CD4-positive, alpha-beta memory T cell (primary cell): ENCODE data around the gene KSR1. TPM values are rescaled to one million over a fixed set of nuclear protein-coding genes. Genes with fewer than 3 reads are reported as not detected.
A peak's percentile ranks its signal among the peaks of the same experiment; 100 is the strongest.

ENCODE experiments used
- CTCF ChIA-PET: fragments of 350-600 bp; sonication (Branson Sonifier 250); formaldehyde crosslinking; loops from one replicate; lab custom pipeline; 2021; ENCODE audit warnings: inconsistent platforms; ENCODE audit not compliant: partially characterized antibody; lab: Charles Lee
- POLR2A ChIA-PET: fragments of 350-600 bp; sonication (Branson Sonifier 250); formaldehyde crosslinking; loops from one replicate; lab custom pipeline; 2021; ENCODE audit not compliant: partially characterized antibody; lab: Charles Lee
- DNase-seq, 5 donors: peaks; one replicate each; pipeline versions ENCODE4 v3.0.0 to v3.0.0-alpha.2; 2020 to 2022; ENCODE audit warnings: mixed read lengths in 1 of 5
- H3K27ac ChIP-seq: one replicate; pipeline ENCODE4 v1.7.0; 2013; ENCODE audit warnings: low read depth, low read length
- H3K27me3 ChIP-seq: 2 replicates; pipeline ENCODE4 v1.7.0; 2013; ENCODE audit warnings: mild to moderate bottlenecking, low read length, moderate library complexity; ENCODE audit not compliant: insufficient read depth
- H3K36me3 ChIP-seq: 2 replicates; pipeline ENCODE4 v1.7.0; 2013; ENCODE audit warnings: mild to moderate bottlenecking, low read length, moderate library complexity; ENCODE audit not compliant: insufficient read depth
- H3K4me1 ChIP-seq: 2 replicates; pipeline ENCODE4 v1.7.0; 2013; ENCODE audit warnings: mild to moderate bottlenecking, low read length, moderate library complexity; ENCODE audit not compliant: insufficient read depth
- H3K4me3 ChIP-seq, 2 donors: one replicate each; pipeline ENCODE4 v1.7.0; 2013; ENCODE audit warnings: low read length in 2 of 2, mild to moderate bottlenecking in 1 of 2
- H3K9me3 ChIP-seq, 2 donors: one replicate each; pipeline ENCODE4 v1.7.0; 2013; ENCODE audit warnings: low read length in 2 of 2, control low read depth in 1 of 2; ENCODE audit not compliant: control insufficient read depth in 1 of 2
- H3K27ac Mint-ChIP-seq, 7 donors: one replicate each; pipeline ENCODE4 v1.8.0; 2020 to 2021; ENCODE audit warnings: mixed read lengths in 7 of 7, mild to moderate bottlenecking in 6 of 7, inconsistent platforms in 3 of 7, moderate library complexity in 3 of 7
- H3K27me3 Mint-ChIP-seq, 2 donors: one replicate each; pipeline ENCODE4 v1.8.0; 2020 to 2021; ENCODE audit warnings: mixed read lengths in 2 of 2
- H3K36me3 Mint-ChIP-seq, 2 donors: one replicate each; pipeline ENCODE4 v1.8.0; 2020 to 2021; ENCODE audit warnings: mixed read lengths in 2 of 2, inconsistent platforms in 1 of 2, mild to moderate bottlenecking in 1 of 2
- H3K4me1 Mint-ChIP-seq, 4 donors: one replicate each; pipeline ENCODE4 v1.8.0; 2020 to 2021; ENCODE audit warnings: mixed read lengths in 4 of 4, mild to moderate bottlenecking in 1 of 4
- H3K4me3 Mint-ChIP-seq, 8 donors: one replicate each; pipeline ENCODE4 v1.8.0; 2020 to 2021; ENCODE audit warnings: mixed read lengths in 8 of 8, mild to moderate bottlenecking in 7 of 8, moderate library complexity in 6 of 8, inconsistent platforms in 3 of 8
- H3K9me3 Mint-ChIP-seq, 8 donors: one replicate each; pipeline ENCODE4 v1.8.0; 2020 to 2021; ENCODE audit warnings: mixed read lengths in 8 of 8, mild to moderate bottlenecking in 5 of 8, inconsistent platforms in 3 of 8, moderate library complexity in 1 of 8
- intact Hi-C: fragments of 100-400 bp; cut with micrococcal nuclease; formaldehyde crosslinking; loops from one replicate; pipeline ENCODE4 v1.15.1; 2023
- polyA plus RNA-seq, 2 donors: library from polyadenylated mRNA; unstranded; fragments of 300-500 nt; fragmentation: Illumina TruSeq; gene quantifications; one replicate each; pipeline ENCODE4 v1.2.3, GENCODE V29; 2021
- total RNA-seq, 2 experiments: library from RNA; stranded (reverse); gene quantifications; one replicate each; pipeline ENCODE4 v1.2.3, GENCODE V29; 2021

The KSR1 gene
- total and polyA plus RNA-seq, 4 experiments from 2014 or later, result 0.77 to 40.0 (median 18.7) TPM

GRCh38 chr17:27506348-27507218, 50.3 kb downstream of the KSR1 start:
- no peak for DNase-seq
- Mint-ChIP-seq H3K9me3 (no peaks in the 10 kb centered on the region), H3K4me3 (no peak overlapping the region), H3K27me3 (no peaks in the 10 kb centered on the region), H3K36me3 (peaks cover 3 to 13% of the 10 kb centered on the region in 2 donors), H3K27ac (no peak overlapping the region), H3K4me1 (peaks cover 8 to 35% (median 14%) of the 10 kb centered on the region in 4 donors)
- intact Hi-C loops, result no loop called here
- Histone ChIP-seq H3K27ac (no peak overlapping the region), H3K9me3 (no peaks in the 10 kb centered on the region), H3K27me3 (no peaks in the 10 kb centered on the region), H3K4me1 (no peaks in the 10 kb centered on the region), H3K36me3 (no peaks in the 10 kb centered on the region), H3K4me3 (no peak overlapping the region)
- POLR2A ChIA-PET, result no interaction called here
- CTCF ChIA-PET, result interaction anchor here (1.2 kb wide), 1 partner anchor 94 kb away, joined by 3 read pairs; no protein-coding TSS in a partner anchor

DNA sequence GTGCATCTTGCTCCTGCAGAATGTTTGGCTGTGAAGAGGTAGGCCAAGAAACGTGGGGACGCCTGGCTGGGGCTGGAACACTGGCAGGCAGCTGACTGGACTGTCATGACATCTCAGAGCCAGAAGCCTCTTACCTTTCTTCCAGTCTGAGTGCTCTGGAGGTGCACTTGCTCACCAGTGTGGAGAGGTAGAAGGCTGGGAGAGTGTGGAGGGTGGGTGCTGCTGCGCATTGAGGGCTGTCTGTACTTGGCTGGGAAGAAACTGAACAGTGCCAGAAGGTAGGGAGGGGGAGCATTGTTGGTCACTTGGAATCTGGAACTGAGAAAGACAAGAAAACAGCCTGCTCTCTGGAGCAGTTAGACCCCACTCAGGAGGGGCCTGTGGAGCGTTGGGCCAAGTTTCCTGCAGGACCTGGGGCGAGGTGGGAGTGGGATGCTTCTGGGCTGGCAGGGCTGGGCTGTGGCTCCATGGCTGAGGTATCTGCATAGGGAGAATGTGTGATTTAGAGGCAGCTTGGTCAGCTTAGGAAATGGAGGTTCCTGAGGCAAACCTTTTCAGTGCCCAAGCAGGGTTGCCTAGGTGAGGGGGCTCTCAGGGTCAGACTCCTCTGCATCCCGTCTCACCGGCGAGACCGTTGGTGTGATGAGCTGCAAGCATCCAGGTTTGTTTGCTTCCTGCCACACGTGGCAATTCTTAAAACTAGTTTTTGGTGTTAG, 55.1 kb downstream of the KSR1 start:
- Mint-ChIP-seq H3K4me3 (no peak overlapping the region), H3K9me3 (no peaks in the 10 kb centered on the region), H3K4me1 (peaks cover 6 to 14% (median 7%) of the 10 kb centered on the region in 4 donors), H3K36me3 (no peaks in the 10 kb centered on the region), H3K27me3 (no peaks in the 10 kb centered on the region), H3K27ac (peak overlapping the region in 2 of 7 donors; percentile 2 to 68)
- POLR2A ChIA-PET, result no interaction called here
- Histone ChIP-seq H3K4me3 (no peak overlapping the region), H3K27me3 (no peaks in the 10 kb centered on the region), H3K4me1 (no peaks in the 10 kb centered on the region), H3K36me3 (no peaks in the 10 kb centered on the region), H3K27ac (no peak overlapping the region), H3K9me3 (no peaks in the 10 kb centered on the region)
- DNase-seq, result no peak
- intact Hi-C loops, result no loop called here
- CTCF ChIA-PET, result no interaction called here

GRCh38 chr17:27512031-27512430, 55.8 kb downstream of the KSR1 start:
- Mint-ChIP-seq H3K9me3 (no peaks in the 10 kb centered on the region), H3K36me3 (no peaks in the 10 kb centered on the region), H3K27me3 (no peaks in the 10 kb centered on the region), H3K27ac (no peak overlapping the region), H3K4me1 (peaks cover 5 to 13% (median 7%) of the 10 kb centered on the region in 4 donors), H3K4me3 (no peak overlapping the region)
- CTCF ChIA-PET, result no interaction called here
- DNase-seq, result no peak
- H3K27me3 ChIP-seq, result no peaks in the 10 kb centered on the region
- H3K4me1 ChIP-seq, result no peaks in the 10 kb centered on the region
- H3K4me3 ChIP-seq, result no peak overlapping the region
- H3K9me3 ChIP-seq, result no peaks in the 10 kb centered on the region
- no peaks in the 10 kb centered on the region for H3K36me3 ChIP-seq
- H3K27ac ChIP-seq, result no peak overlapping the region
- POLR2A ChIA-PET, result no interaction called here
- intact Hi-C loops, result no loop called here

DNA sequence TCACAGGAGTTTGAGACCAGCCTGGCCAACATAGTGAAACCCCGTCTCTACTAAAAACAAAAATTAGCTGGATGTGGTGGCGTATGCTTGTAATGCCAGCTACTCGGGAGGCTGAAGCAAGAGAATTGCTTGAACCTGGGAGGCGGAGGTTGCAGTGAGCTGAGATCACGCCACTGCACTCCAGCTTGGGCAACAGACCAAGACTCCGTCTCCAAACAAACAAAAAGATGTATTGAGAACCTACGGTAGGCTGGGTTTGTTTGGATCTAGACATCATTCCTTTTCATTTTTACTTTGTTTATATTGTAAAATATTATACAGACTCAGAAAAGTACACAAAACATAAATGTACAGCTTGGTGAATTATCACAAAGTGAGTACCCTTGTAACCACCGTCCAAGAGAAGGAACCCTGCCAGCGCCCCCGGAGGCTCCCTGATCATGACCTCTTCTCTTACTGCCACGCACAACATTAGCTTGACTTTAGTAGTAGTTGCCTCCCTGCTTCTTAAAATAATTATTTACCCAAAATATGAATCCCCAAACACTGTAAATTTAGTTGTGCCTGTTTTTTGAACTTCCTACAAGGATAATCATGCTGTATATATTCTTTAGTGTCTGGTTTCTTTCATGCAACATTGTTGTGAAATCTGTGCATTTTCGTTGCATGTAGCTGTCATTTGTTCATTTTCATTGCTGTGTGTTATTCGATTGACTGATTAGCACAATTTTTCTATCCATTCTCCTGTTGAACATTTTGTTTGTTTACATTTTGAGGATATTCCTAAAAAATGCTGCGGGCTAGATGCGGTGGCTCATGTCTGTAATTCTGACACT, 56.5 kb downstream of the KSR1 start:
- H3K9me3 ChIP-seq, result no peaks in the 10 kb centered on the region
- ChIA-PET POLR2A (no interaction called here), CTCF (no interaction called here)
- H3K36me3 Mint-ChIP-seq, result no peaks in the 10 kb centered on the region
- peaks cover 8 to 13% (median 9%) of the 10 kb centered on the region in 4 donors for H3K4me1 Mint-ChIP-seq
- no peak overlapping the region for H3K4me3 ChIP-seq
- H3K27me3 Mint-ChIP-seq, result no peaks in the 10 kb centered on the region
- H3K27ac ChIP-seq, result no peak overlapping the region
- intact Hi-C loops, result no loop called here
- H3K27me3 ChIP-seq, result no peaks in the 10 kb centered on the region
- no peak overlapping the region for H3K4me3 Mint-ChIP-seq
- DNase-seq, result no peak
- H3K4me1 ChIP-seq, result no peaks in the 10 kb centered on the region
- H3K36me3 ChIP-seq, result no peaks in the 10 kb centered on the region
- no peak overlapping the region for H3K27ac Mint-ChIP-seq
- H3K9me3 Mint-ChIP-seq, result no peaks in the 10 kb centered on the region

DNA sequence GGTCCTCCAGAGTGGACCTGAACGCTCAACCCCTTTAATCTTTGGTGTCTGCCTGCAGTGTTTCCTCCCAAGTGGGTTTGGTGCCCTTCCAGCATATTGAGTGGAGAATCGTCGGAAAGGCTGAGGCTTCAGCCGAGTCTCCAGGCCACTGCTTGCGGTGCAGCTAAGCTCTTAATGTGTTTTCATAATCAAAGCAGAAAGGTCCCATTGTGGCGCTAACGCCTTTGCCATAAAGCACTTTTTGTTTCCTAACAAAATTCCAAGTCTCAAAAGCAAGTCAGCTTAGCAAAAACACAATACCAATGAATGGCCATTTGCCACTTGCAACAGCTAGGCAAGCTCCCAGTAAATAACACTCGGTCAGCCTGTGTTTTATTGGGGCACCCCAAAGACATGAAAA, 57.6 kb downstream of the KSR1 start:
- H3K27me3 ChIP-seq, result no peaks in the 10 kb centered on the region
- no peaks in the 10 kb centered on the region for H3K9me3 Mint-ChIP-seq
- H3K27me3 Mint-ChIP-seq, result no peaks in the 10 kb centered on the region
- ChIA-PET POLR2A (no interaction called here), CTCF (no interaction called here)
- intact Hi-C loops, result no loop called here
- H3K27ac ChIP-seq, result no peak overlapping the region
- no peak overlapping the region for H3K4me3 Mint-ChIP-seq
- H3K4me1 Mint-ChIP-seq, result peaks cover 10 to 20% (median 14%) of the 10 kb centered on the region in 4 donors
- no peak overlapping the region for H3K4me3 ChIP-seq
- no peak for DNase-seq
- H3K4me1 ChIP-seq, result no peaks in the 10 kb centered on the region
- no peaks in the 10 kb centered on the region for H3K9me3 ChIP-seq
- no peaks in the 10 kb centered on the region for H3K36me3 ChIP-seq
- no peaks in the 10 kb centered on the region for H3K36me3 Mint-ChIP-seq
- no peak overlapping the region for H3K27ac Mint-ChIP-seq

GRCh38 chr17:27514595-27515413, 58.6 kb downstream of the KSR1 start:
- peaks cover 10 to 24% (median 15%) of the 10 kb centered on the region in 4 donors for H3K4me1 Mint-ChIP-seq
- CTCF ChIA-PET, result no interaction called here

More at GRCh38 chr17:27514595-27515413, 58.6 kb downstream of the KSR1 start:
- DNase-seq, result no peak
- Mint-ChIP-seq H3K27me3 (no peaks in the 10 kb centered on the region), H3K36me3 (no peaks in the 10 kb centered on the region), H3K9me3 (no peaks in the 10 kb centered on the region), H3K4me3 (no peak overlapping the region), H3K27ac (peak overlapping the region in 1 of 7 donors; percentile 65)
- H3K27ac ChIP-seq, result no peak overlapping the region
- H3K27me3 ChIP-seq, result no peaks in the 10 kb centered on the region
- intact Hi-C loops, result no loop called here
- H3K36me3 ChIP-seq, result no peaks in the 10 kb centered on the region
- POLR2A ChIA-PET, result no interaction called here
- H3K4me1 ChIP-seq, result no peaks in the 10 kb centered on the region
- H3K9me3 ChIP-seq, result no peaks in the 10 kb centered on the region
- H3K4me3 ChIP-seq, result no peak overlapping the region
